ENCODE measurements around the gene SNRNP48. TPM values are rescaled to one million over a fixed set of nuclear protein-coding genes. Genes with fewer than 3 reads are reported as not detected.

Gene SNRNP48
- total RNA-seq, 3 donors from 2014 or later, result 12.2 to 14.2 (median 12.5) TPM

- Mint-ChIP-seq H3K4me1 (ENCODE audit: low read depth) (no peaks in the 10 kb centered on the region), H3K9me3 (no peaks in the 10 kb centered on the region), H3K36me3 (ENCODE audit: insufficient read depth) (no peaks in the 10 kb centered on the region), H3K4me3 (no peak overlapping the region), H3K27me3 (ENCODE audit: low read depth) (peaks cover 32% of the 10 kb centered on the region)
- ATAC-seq, result no peak
- no peak for DNase-seq
These were observed 39.6 kb upstream of the SNRNP48 start for GRCh38 chr6:7550433-7550801.

DNA sequence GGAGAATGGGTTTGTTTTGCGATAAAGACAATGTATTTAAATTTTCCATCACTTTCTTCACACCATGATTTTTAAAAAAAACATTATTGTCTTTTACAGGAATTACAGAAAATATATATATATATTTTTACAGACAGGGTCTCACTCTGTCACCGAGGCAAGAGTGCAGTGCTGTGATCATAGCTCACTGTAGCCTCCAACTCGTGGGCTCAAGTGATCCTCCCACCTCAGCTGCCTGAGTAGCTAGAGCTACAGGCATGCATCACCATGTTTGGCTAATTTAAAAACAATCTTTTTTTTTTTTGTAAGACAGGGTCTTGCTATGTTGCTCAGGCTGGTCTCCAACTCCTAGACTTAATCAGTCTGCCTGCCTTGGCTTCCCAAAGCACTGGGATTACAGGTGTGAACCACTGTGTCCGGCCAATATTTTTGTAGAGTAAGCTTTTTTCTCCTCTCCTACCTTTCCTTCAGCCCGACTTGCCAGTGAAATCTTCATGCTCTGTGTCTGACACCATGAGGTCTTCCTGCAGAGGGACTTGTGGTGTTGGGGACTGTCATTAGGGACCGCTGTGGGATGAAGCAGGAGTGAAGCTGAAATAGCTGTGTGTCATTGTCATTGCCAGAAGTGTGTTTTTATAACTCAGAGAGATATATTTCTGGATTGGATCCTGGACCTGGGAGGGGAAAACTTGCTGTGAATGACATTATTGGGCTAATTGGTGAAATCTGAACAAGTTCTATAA lies 35.3 kb upstream of the SNRNP48 start:
- no peaks in the 10 kb centered on the region for H3K36me3 Mint-ChIP-seq (ENCODE audit: insufficient read depth)
- H3K4me3 Mint-ChIP-seq, result no peak overlapping the region
- H3K27me3 Mint-ChIP-seq (ENCODE audit: low read depth), result peaks cover 31% of the 10 kb centered on the region
- DNase-seq, result no peak
- no peak for ATAC-seq
- no peaks in the 10 kb centered on the region for H3K9me3 Mint-ChIP-seq
- no peaks in the 10 kb centered on the region for H3K4me1 Mint-ChIP-seq (ENCODE audit: low read depth)

GRCh38 chr6:7555671-7556070 lies 34.3 kb upstream of the SNRNP48 start:
- H3K4me1 Mint-ChIP-seq (ENCODE audit: low read depth), result no peaks in the 10 kb centered on the region
- ATAC-seq (no peak), DNase-seq (no peak)
- no peaks in the 10 kb centered on the region for H3K9me3 Mint-ChIP-seq
- no peak overlapping the region for H3K4me3 Mint-ChIP-seq
- H3K36me3 Mint-ChIP-seq (ENCODE audit: insufficient read depth), result no peaks in the 10 kb centered on the region
- H3K27me3 Mint-ChIP-seq (ENCODE audit: low read depth), result peaks cover 34% of the 10 kb centered on the region

- ATAC-seq (no peak), DNase-seq (no peak)
- Mint-ChIP-seq H3K9me3 (no peaks in the 10 kb centered on the region), H3K27me3 (ENCODE audit: low read depth) (peaks cover 38% of the 10 kb centered on the region), H3K4me1 (ENCODE audit: low read depth) (no peaks in the 10 kb centered on the region), H3K4me3 (no peak overlapping the region), H3K36me3 (ENCODE audit: insufficient read depth) (no peaks in the 10 kb centered on the region)
These were observed 33.4 kb upstream of the SNRNP48 start for GRCh38 chr6:7556394-7557106.

GRCh38 chr6:7557652-7558051 lies 32.3 kb upstream of the SNRNP48 start:
- H3K4me3 Mint-ChIP-seq, result no peak overlapping the region
- H3K4me1 Mint-ChIP-seq (ENCODE audit: low read depth), result no peaks in the 10 kb centered on the region
- no peaks in the 10 kb centered on the region for H3K36me3 Mint-ChIP-seq (ENCODE audit: insufficient read depth)
- H3K9me3 Mint-ChIP-seq, result no peaks in the 10 kb centered on the region
- peaks cover 43% of the 10 kb centered on the region for H3K27me3 Mint-ChIP-seq (ENCODE audit: low read depth)
- DNase-seq, result no peak
- ATAC-seq, result no peak

DNA sequence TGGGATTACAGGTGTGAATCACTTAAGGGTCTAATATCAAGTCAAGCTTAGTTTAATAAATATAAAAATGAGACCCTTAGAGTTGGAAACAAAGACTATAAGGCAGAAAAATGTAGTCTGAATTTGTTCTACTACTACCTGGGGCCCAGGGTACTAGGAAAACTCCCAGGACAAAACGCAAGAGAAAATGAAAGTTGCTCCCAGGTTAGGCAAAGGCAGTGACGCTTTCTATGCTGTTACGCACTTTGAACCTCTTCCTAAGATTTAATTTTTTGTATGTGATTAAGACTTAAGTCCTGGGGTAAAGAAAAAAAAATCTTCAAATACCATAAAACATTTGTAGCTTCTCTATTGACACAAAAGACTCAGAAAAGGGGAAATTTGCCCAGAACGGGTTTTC lies 31.2 kb upstream of the SNRNP48 start:
- Mint-ChIP-seq H3K9me3 (no peaks in the 10 kb centered on the region), H3K27me3 (ENCODE audit: low read depth) (peaks cover 39% of the 10 kb centered on the region), H3K4me3 (no peak overlapping the region), H3K36me3 (ENCODE audit: insufficient read depth) (no peaks in the 10 kb centered on the region), H3K4me1 (ENCODE audit: low read depth) (no peaks in the 10 kb centered on the region)
- DNase-seq (no peak), ATAC-seq (no peak)

GRCh38 chr6:7559196-7559595 lies 30.8 kb upstream of the SNRNP48 start:
- Mint-ChIP-seq H3K27me3 (ENCODE audit: low read depth) (peaks cover 42% of the 10 kb centered on the region), H3K9me3 (no peaks in the 10 kb centered on the region), H3K36me3 (ENCODE audit: insufficient read depth) (no peaks in the 10 kb centered on the region), H3K4me1 (ENCODE audit: low read depth) (no peaks in the 10 kb centered on the region), H3K4me3 (no peak overlapping the region)
- ATAC-seq (no peak), DNase-seq (no peak)

- Mint-ChIP-seq H3K4me3 (no peak overlapping the region), H3K36me3 (ENCODE audit: insufficient read depth) (no peaks in the 10 kb centered on the region), H3K9me3 (no peaks in the 10 kb centered on the region), H3K27me3 (ENCODE audit: low read depth) (peaks cover 44% of the 10 kb centered on the region), H3K4me1 (ENCODE audit: low read depth) (no peaks in the 10 kb centered on the region)
- DNase-seq (no peak), ATAC-seq (no peak)
These were observed 30.2 kb upstream of the SNRNP48 start for GRCh38 chr6:7559651-7560385.

- Mint-ChIP-seq H3K9me3 (no peaks in the 10 kb centered on the region), H3K27me3 (ENCODE audit: low read depth) (peaks cover 46% of the 10 kb centered on the region), H3K4me1 (ENCODE audit: low read depth) (no peaks in the 10 kb centered on the region), H3K4me3 (no peak overlapping the region), H3K36me3 (ENCODE audit: insufficient read depth) (no peaks in the 10 kb centered on the region)
- no peak for DNase-seq
- no peak for ATAC-seq
These were observed 28.6 kb upstream of the SNRNP48 start for GRCh38 chr6:7561153-7561964.

GRCh38 chr6:7562769-7563168 lies 27.2 kb upstream of the SNRNP48 start:
- peaks cover 44% of the 10 kb centered on the region for H3K27me3 Mint-ChIP-seq (ENCODE audit: low read depth)
- no peak for DNase-seq
- no peak overlapping the region for H3K4me3 Mint-ChIP-seq
- H3K9me3 Mint-ChIP-seq, result no peaks in the 10 kb centered on the region
- no peak for ATAC-seq
- no peaks in the 10 kb centered on the region for H3K4me1 Mint-ChIP-seq (ENCODE audit: low read depth)
- no peaks in the 10 kb centered on the region for H3K36me3 Mint-ChIP-seq (ENCODE audit: insufficient read depth)

- Mint-ChIP-seq H3K27me3 (ENCODE audit: low read depth) (peaks cover 45% of the 10 kb centered on the region), H3K36me3 (ENCODE audit: insufficient read depth) (no peaks in the 10 kb centered on the region), H3K4me3 (no peak overlapping the region), H3K9me3 (no peaks in the 10 kb centered on the region), H3K4me1 (ENCODE audit: low read depth) (no peaks in the 10 kb centered on the region)
- no peak for ATAC-seq
- no peak for DNase-seq
These were observed 23.9 kb upstream of the SNRNP48 start for GRCh38 chr6:7566107-7566506.

GRCh38 chr6:7566617-7567173 lies 23.3 kb upstream of the SNRNP48 start:
- H3K27me3 Mint-ChIP-seq (ENCODE audit: low read depth), result peaks cover 41% of the 10 kb centered on the region
- no peaks in the 10 kb centered on the region for H3K9me3 Mint-ChIP-seq
- H3K4me3 Mint-ChIP-seq, result no peak overlapping the region
- ATAC-seq (no peak), DNase-seq (no peak)
- H3K36me3 Mint-ChIP-seq (ENCODE audit: insufficient read depth), result no peaks in the 10 kb centered on the region
- H3K4me1 Mint-ChIP-seq (ENCODE audit: low read depth), result no peaks in the 10 kb centered on the region

DNA sequence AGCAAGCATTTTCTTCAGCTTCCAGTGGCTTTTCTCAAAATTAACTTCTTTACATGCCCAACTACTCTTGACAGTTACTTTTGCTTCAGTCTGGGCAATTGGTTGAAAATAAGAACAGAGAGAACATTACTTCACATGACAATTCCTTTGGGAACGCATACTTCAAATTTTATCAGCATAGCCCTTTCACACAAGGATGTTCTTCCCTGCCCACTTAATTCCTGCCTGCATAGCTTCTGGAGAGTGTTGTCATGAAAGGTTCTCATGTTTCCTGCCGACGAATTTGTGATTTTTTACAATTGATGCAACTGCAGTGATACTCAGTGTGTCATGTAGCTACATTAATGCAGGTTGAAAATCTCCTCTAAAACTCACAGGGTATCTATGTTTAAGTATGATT lies 22.0 kb upstream of the SNRNP48 start:
- Mint-ChIP-seq H3K4me3 (no peak overlapping the region), H3K27me3 (ENCODE audit: low read depth) (peaks cover 37% of the 10 kb centered on the region), H3K4me1 (ENCODE audit: low read depth) (no peaks in the 10 kb centered on the region), H3K9me3 (no peaks in the 10 kb centered on the region), H3K36me3 (ENCODE audit: insufficient read depth) (no peaks in the 10 kb centered on the region)
- no peak for DNase-seq
- ATAC-seq, result no peak

DNA sequence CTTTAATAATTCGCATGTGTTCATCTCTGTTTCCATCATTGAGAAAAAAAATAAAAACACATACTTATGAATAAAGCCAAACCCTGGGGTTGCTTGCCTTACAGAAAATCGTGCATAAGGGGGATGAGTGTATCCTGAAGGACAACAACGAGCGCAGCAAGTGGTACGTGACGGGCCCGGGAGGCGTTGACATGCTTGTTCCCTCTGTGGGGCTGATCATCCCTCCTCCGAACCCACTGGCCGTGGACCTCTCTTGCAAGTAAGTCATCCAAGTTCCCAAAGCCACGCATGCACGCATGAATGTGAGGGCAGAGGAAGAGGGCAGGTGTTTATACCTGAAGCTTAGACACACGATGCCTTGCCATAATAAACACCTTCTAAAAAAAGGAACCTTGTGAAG lies 20.9 kb upstream of the SNRNP48 start:
- Mint-ChIP-seq H3K9me3 (no peaks in the 10 kb centered on the region), H3K4me1 (ENCODE audit: low read depth) (no peaks in the 10 kb centered on the region), H3K4me3 (no peak overlapping the region), H3K27me3 (ENCODE audit: low read depth) (peaks cover 36% of the 10 kb centered on the region), H3K36me3 (ENCODE audit: insufficient read depth) (no peaks in the 10 kb centered on the region)
- DNase-seq (no peak), ATAC-seq (no peak)
